Suprapubic skin (tissue), 4 donors: ENCODE results near the gene RNF11.

Experiments
- POLR2A ChIP-seq, 2 donors: fragments of 450-650 bp; IDR thresholded peaks; one replicate each; pipeline ENCODE4 v1.6.1; 2017; ENCODE audit warnings: antibody characterized with exemption in 2 of 2, mild to moderate bottlenecking in 2 of 2, moderate library complexity in 2 of 2
- POLR2AphosphoS5 ChIP-seq, 3 donors: sonication (generic); formaldehyde crosslinking; IDR thresholded peaks; one replicate each; pipeline ENCODE4 v1.6.1; 2017; ENCODE audit warnings: antibody characterized with exemption in 3 of 3

DNA sequence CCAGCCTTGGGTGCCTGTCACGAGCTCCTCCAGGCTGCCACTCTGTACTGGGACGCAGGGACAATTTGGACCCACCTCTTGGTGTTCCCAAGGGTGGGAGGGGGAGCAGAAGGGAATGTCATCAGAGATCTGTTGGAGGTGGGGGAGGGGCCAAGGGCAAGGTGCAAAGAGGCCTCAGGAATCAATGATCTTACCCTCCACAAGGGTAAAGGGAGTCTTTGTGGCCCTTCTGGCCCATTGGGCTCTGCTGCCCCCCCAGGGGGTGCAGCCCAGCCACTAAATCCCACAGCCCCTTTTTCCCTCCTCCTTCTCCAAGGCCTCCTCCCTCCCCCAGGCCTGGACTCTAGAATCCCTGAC lies 85.8 kb downstream of the RNF11 start:
- TF ChIP-seq POLR2AphosphoS5 (IDR thresholded peaks at IDR 0.05): no peak
- no peak for TF ChIP-seq POLR2A (IDR thresholded peaks at IDR 0.05)
